GM23248 (cell line): ENCODE results near the gene RBBP8NL. TPM values are rescaled to one million over a fixed set of nuclear protein-coding genes. Genes with fewer than 3 reads are reported as not detected.

Experiments
- DNase-seq: peaks from one replicate; pipeline ENCODE4 v3.0.0-alpha.2; 2015
- H2AFZ ChIP-seq: fragments of 200-600 bp; sonication (generic); 2 replicates; pipeline ENCODE4 v1.6.1; 2016; ENCODE audit warnings: antibody characterized with exemption
- H3F3A ChIP-seq: fragments of 200-600 bp; sonication (generic); 2 replicates; pipeline ENCODE4 v1.6.1; 2016; ENCODE audit warnings: mild to moderate bottlenecking, antibody characterized with exemption, mixed run types; ENCODE audit not compliant: insufficient read depth
- H3K27ac ChIP-seq: fragments of 200-600 bp; sonication (generic); 2 replicates; pipeline ENCODE4 v1.5.1; 2016; ENCODE audit warnings: mild to moderate bottlenecking
- H3K27me3 ChIP-seq: fragments of 200-600 bp; sonication (generic); replicated peaks from 2 replicates; pipeline ENCODE4 v1.6.1; 2016; ENCODE audit warnings: mild to moderate bottlenecking; ENCODE audit not compliant: insufficient read depth
- H3K36me3 ChIP-seq: fragments of 200-600 bp; sonication (generic); 2 replicates; pipeline ENCODE4 v1.6.1; 2016; ENCODE audit warnings: low read depth, mild to moderate bottlenecking
- H3K4me1 ChIP-seq: fragments of 200-600 bp; sonication (generic); 2 replicates; pipeline ENCODE4 v1.6.1; 2016; ENCODE audit warnings: mild to moderate bottlenecking; ENCODE audit not compliant: insufficient read depth
- H3K4me2 ChIP-seq: fragments of 200-600 bp; sonication (generic); one replicate; pipeline ENCODE4 v1.6.1; 2016; ENCODE audit warnings: mild to moderate bottlenecking; ENCODE audit not compliant: unreplicated experiment
- H3K4me3 ChIP-seq: fragments of 200-600 bp; sonication (generic); 2 replicates; pipeline ENCODE4 v1.5.1; 2016; ENCODE audit warnings: mild to moderate bottlenecking
- H3K79me2 ChIP-seq: fragments of 200-600 bp; sonication (generic); 2 replicates; pipeline ENCODE4 v1.6.1; 2016; ENCODE audit warnings: mild to moderate bottlenecking; ENCODE audit not compliant: insufficient read depth
- H3K9ac ChIP-seq: fragments of 200-600 bp; sonication (generic); 2 replicates; pipeline ENCODE4 v1.6.1; 2016; ENCODE audit warnings: mild to moderate bottlenecking
- H3K9me2 ChIP-seq: fragments of 200-600 bp; sonication (generic); 2 replicates; pipeline ENCODE4 v1.6.1; 2016; ENCODE audit warnings: mixed run types, mild to moderate bottlenecking, moderate library complexity; ENCODE audit not compliant: insufficient read depth
- H3K9me3 ChIP-seq: fragments of 200-600 bp; sonication (generic); one replicate; pipeline ENCODE4 v1.6.1; 2017; ENCODE audit warnings: low read depth
- H4K20me1 ChIP-seq: fragments of 200-600 bp; sonication (generic); 2 replicates; pipeline ENCODE4 v1.6.0; 2016; ENCODE audit not compliant: insufficient read depth
- EZH2 ChIP-seq: fragments of 200-600 bp; sonication (generic); IDR thresholded peaks from 2 replicates; pipeline ENCODE4 v1.6.1; 2018; ENCODE audit warnings: antibody characterized with exemption, mild to moderate bottlenecking; ENCODE audit not compliant: insufficient read depth, poor library complexity, severe bottlenecking
- EZH2phosphoT487 ChIP-seq: fragments of 200-600 bp; sonication (generic); IDR thresholded peaks from 2 replicates; pipeline ENCODE4 v1.6.1; 2018; ENCODE audit warnings: antibody characterized with exemption, moderate library complexity, mild to moderate bottlenecking, low read depth; ENCODE audit not compliant: insufficient read depth
- WGBS, 2 experiments: methylation state at CpG; one replicate each; pipeline ENCODE4 v1.1.6; 2015 to 2017; ENCODE audit warnings: low lambda C conversion rate in 2 of 2, low coverage in 1 of 2; ENCODE audit errors: missing lambda C conversion rate in 2 of 2; 5-methylcytosine and 5-hydroxymethylcytosine counted together
- in situ Hi-C: fragments of 300-500 bp; cut with MboI; formaldehyde crosslinking; loops from 2 replicates; pipeline ENCODE4 v1.15.0; 2020
- polyA plus RNA-seq: library from polyadenylated mRNA; unstranded; fragments of >200 nt; fragmentation: Nextera tagmentation; extraction: Ambion mirVana; gene quantifications from 2 replicates; pipeline ENCODE4 v1.2.1, GENCODE V29; 2016
- total RNA-seq: library from RNA; depleted of rRNA; stranded (reverse); fragments of >200 nt; shearing (Covaris generic); gene quantifications from 2 replicates; pipeline ENCODE4 v1.2.3, GENCODE V29; 2014

The RBBP8NL gene
- total and polyA plus RNA-seq, 2 experiments from 2014 or later: not detected

- Histone ChIP-seq H3K4me1 (no peaks in the 10 kb centered on the region), H3K36me3 (no peaks in the 10 kb centered on the region), H3K4me2 (no peak overlapping the region), H3K27me3 (no peaks in the 10 kb centered on the region; the same call in 1 of the 2 replicates), H4K20me1 (no peaks in the 10 kb centered on the region), H2AFZ (no peak overlapping the region), H3K9me3 (no peaks in the 10 kb centered on the region), H3K4me3 (no peak overlapping the region), H3K79me2 (no peaks in the 10 kb centered on the region), H3F3A (no peaks in the 10 kb centered on the region), H3K9me2 (no peaks in the 10 kb centered on the region), H3K9ac (no peak overlapping the region), H3K27ac (no peak overlapping the region)
- in situ Hi-C loops: no loop called here
- TF ChIP-seq EZH2phosphoT487: no peak
- no peak for TF ChIP-seq EZH2
- no peak for DNase-seq
- WGBS, 2 experiments: 35% methylated on average over 10 to 15 of the region's 15 CpGs
Observed at GRCh38 chr20:62462976-62463592, 35.7 kb upstream of the RBBP8NL start.

GRCh38 chr20:62461834-62462233 lies 34.5 kb upstream of the RBBP8NL start:
- H3K9me3 ChIP-seq: no peaks in the 10 kb centered on the region
- H3K4me2 ChIP-seq: no peak overlapping the region
- no peak overlapping the region for H3K9ac ChIP-seq
- TF ChIP-seq EZH2phosphoT487 (no peak), EZH2 (no peak)
- H3K4me3 ChIP-seq: no peak overlapping the region
- DNase-seq: no peak
- no peaks in the 10 kb centered on the region for H3K4me1 ChIP-seq
- in situ Hi-C loops: no loop called here
- WGBS, 2 experiments: 75 to 85% methylated on average over 10 to 13 of the region's 13 CpGs
- H2AFZ ChIP-seq: no peak overlapping the region
- no peaks in the 10 kb centered on the region for H3K79me2 ChIP-seq
- H3K27me3 ChIP-seq: no peaks in the 10 kb centered on the region; the same call in 1 of the 2 replicates
- H4K20me1 ChIP-seq: no peaks in the 10 kb centered on the region
- no peaks in the 10 kb centered on the region for H3K9me2 ChIP-seq
- H3F3A ChIP-seq: no peaks in the 10 kb centered on the region
- no peak overlapping the region for H3K27ac ChIP-seq
- H3K36me3 ChIP-seq: no peaks in the 10 kb centered on the region

- Histone ChIP-seq H2AFZ (no peak overlapping the region), H3K4me1 (no peaks in the 10 kb centered on the region), H4K20me1 (no peaks in the 10 kb centered on the region), H3K27ac (no peak overlapping the region), H3F3A (no peaks in the 10 kb centered on the region), H3K4me2 (no peak overlapping the region), H3K4me3 (no peak overlapping the region), H3K36me3 (no peaks in the 10 kb centered on the region), H3K27me3 (peaks cover 5% of the 10 kb centered on the region; the same call in 1 of the 2 replicates), H3K9ac (no peak overlapping the region), H3K79me2 (no peaks in the 10 kb centered on the region), H3K9me2 (no peaks in the 10 kb centered on the region), H3K9me3 (no peaks in the 10 kb centered on the region)
- DNase-seq: no peak
- in situ Hi-C loops: no loop called here
- WGBS, 2 experiments: 37 to 38% methylated on average over 10 of the region's 10 CpGs
- no peak for TF ChIP-seq EZH2phosphoT487
- no peak for TF ChIP-seq EZH2
Observed at GRCh38 chr20:62461157-62461556, 33.8 kb upstream of the RBBP8NL start.

- no peaks in the 10 kb centered on the region for H3K4me1 ChIP-seq
- in situ Hi-C loops: no loop called here
- no peak overlapping the region for H3K4me3 ChIP-seq
- DNase-seq: no peak
- H3K9ac ChIP-seq: no peak overlapping the region
- no peaks in the 10 kb centered on the region for H3K36me3 ChIP-seq
- no peak overlapping the region for H3K27ac ChIP-seq
- no peaks in the 10 kb centered on the region for H3K9me2 ChIP-seq
- no peaks in the 10 kb centered on the region for H4K20me1 ChIP-seq
- no peaks in the 10 kb centered on the region for H3K9me3 ChIP-seq
- no peaks in the 10 kb centered on the region for H3K79me2 ChIP-seq
- no peak overlapping the region for H3K4me2 ChIP-seq
- TF ChIP-seq EZH2phosphoT487: no peak
- no peak for TF ChIP-seq EZH2
- H3K27me3 ChIP-seq: peaks cover 8% of the 10 kb centered on the region; the same call in 1 of the 2 replicates
- H2AFZ ChIP-seq: no peak overlapping the region
- no peaks in the 10 kb centered on the region for H3F3A ChIP-seq
- WGBS, 2 experiments: 31% methylated on average over 15 of the region's 15 CpGs
Observed at GRCh38 chr20:62460678-62461077, 33.3 kb upstream of the RBBP8NL start.

- 43 to 52% methylated on average over 9 to 14 of the region's 14 CpGs for WGBS, 2 experiments
- no peak for DNase-seq
- H3K4me3 ChIP-seq: no peak overlapping the region
- no peaks in the 10 kb centered on the region for H3K4me1 ChIP-seq
- H3K9me3 ChIP-seq: no peaks in the 10 kb centered on the region
- H3K36me3 ChIP-seq: no peaks in the 10 kb centered on the region
- no peak overlapping the region for H3K9ac ChIP-seq
- no peak overlapping the region for H3K27ac ChIP-seq
- TF ChIP-seq EZH2: no peak
- no peak for TF ChIP-seq EZH2phosphoT487
- H3K4me2 ChIP-seq: no peak overlapping the region
- H2AFZ ChIP-seq: no peak overlapping the region
- peaks cover 15% of the 10 kb centered on the region for H3K27me3 ChIP-seq
- H3F3A ChIP-seq: no peaks in the 10 kb centered on the region
- in situ Hi-C loops: no loop called here
- no peaks in the 10 kb centered on the region for H3K9me2 ChIP-seq
- H4K20me1 ChIP-seq: no peaks in the 10 kb centered on the region
- H3K79me2 ChIP-seq: no peaks in the 10 kb centered on the region
Observed at GRCh38 chr20:62459488-62459887, 32.1 kb upstream of the RBBP8NL start.
